BJ (cell line): ENCODE results near the gene RADIL. TPM values are rescaled to one million over a fixed set of nuclear protein-coding genes. Genes with fewer than 3 reads are reported as not detected.

Source experiments
- CTCF ChIA-PET: fragments of 350-600 bp; formaldehyde crosslinking; extraction: SDS; loops from one replicate; lab custom pipeline; 2021; ENCODE audit warnings: antibody characterized with exemption, inconsistent platforms; lab: Yijun Ruan, JAX
- POLR2A ChIA-PET: fragments of 300-600 bp; sonication (Branson Sonifier 250); formaldehyde crosslinking; extraction: SDS; loops from one replicate; lab custom pipeline; 2021; ENCODE audit warnings: antibody characterized with exemption; lab: Charles Lee
- DNase-seq: peaks from one replicate; pipeline ENCODE4 v3.0.0-alpha.2; 2011; ENCODE audit warnings: low read depth
- H3K27me3 ChIP-seq: 2 replicates; pipeline ENCODE4 v1.6.0; 2011; ENCODE audit warnings: low read length; ENCODE audit not compliant: control insufficient read depth, insufficient read depth
- H3K36me3 ChIP-seq: 2 replicates; pipeline ENCODE4 v1.5.1; 2011; ENCODE audit warnings: low read length; ENCODE audit not compliant: control insufficient read depth, insufficient read depth
- H3K4me3 ChIP-seq: 2 replicates; pipeline ENCODE4 v1.5.1; 2011; ENCODE audit warnings: low read depth, mild to moderate bottlenecking, control low read depth, low read length
- CTCF ChIP-seq: IDR thresholded peaks from 2 replicates; pipeline ENCODE4 v1.5.1; 2011; ENCODE audit warnings: low read depth, mild to moderate bottlenecking, control low read depth, inconsistent platforms, low read length, moderate library complexity; ENCODE audit not compliant: insufficient read depth
- polyA plus RNA-seq: library from polyadenylated mRNA; depleted of rRNA; stranded (reverse); fragments of >200 nt; gene quantifications from 2 replicates; pipeline ENCODE4 v1.2.3, GENCODE V29; 2011

The RADIL gene
- polyA plus RNA-seq, 1 experiment = 1.2 TPM

DNA sequence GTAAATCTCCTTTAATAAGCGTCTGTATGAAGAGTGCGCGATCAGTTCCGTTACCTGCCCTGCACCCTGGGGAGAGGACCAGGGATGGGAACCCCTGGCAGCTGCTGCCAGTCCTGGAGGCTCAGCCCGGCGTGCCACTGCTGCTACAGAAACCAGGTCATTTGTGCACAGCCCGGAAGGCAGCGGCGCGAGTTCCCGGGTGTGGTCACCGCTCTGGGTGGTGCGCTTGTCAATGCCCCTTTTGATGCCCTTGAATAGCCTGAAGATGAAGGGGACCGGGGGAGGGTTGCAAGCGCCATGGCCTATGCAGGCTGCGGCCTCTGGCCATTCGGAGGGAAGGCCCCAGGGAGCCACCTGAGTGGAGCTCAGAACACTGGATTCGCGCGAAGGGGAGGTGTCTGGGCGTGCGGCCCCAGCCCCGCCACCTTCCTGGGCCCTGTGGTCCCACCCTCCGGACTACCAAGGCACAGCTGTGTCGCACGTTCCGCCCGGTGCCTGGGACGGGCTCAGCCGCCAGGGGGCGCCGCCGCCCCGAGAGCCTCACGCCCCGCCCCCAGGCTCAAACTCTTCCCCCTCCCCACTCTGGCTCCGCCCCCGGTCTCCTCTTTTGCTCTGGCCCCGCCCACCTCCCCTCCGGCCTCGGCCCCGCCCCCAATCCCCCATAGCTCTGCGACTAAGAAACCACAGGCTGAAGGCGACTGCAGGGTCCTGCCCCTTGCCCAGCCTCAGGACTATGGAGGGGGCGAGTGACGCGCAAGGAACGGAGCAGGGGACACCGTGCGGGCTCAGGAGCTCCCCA, 91.6 kb downstream of the RADIL start:
- no peaks in the 10 kb centered on the region for H3K27me3 ChIP-seq
- ChIA-PET POLR2A (no interaction called here), CTCF (interaction anchor here (0.9 to 3.8 kb wide), 10 partner anchors 11 to 294 kb away, joined by 3 to 23 read pairs (median 4); no protein-coding TSS in a partner anchor)
- no peak overlapping the region for H3K4me3 ChIP-seq
- peak; percentile 68 for TF ChIP-seq CTCF
- peaks cover 29% of the 10 kb centered on the region for H3K36me3 ChIP-seq
- DNase-seq = no peak

GRCh38 chr7:4791101-4791737, 92.3 kb downstream of the RADIL start:
- DNase-seq = no peak
- ChIA-PET POLR2A (no interaction called here), CTCF (interaction anchor here (0.7 to 3.8 kb wide), 7 partner anchors 10 to 295 kb away, joined by 3 to 23 read pairs (median 4); partner anchors contain the start of gene RADIL)
- peaks cover 32% of the 10 kb centered on the region for H3K36me3 ChIP-seq
- TF ChIP-seq CTCF = no peak
- H3K4me3 ChIP-seq = no peak overlapping the region
- no peaks in the 10 kb centered on the region for H3K27me3 ChIP-seq

DNA sequence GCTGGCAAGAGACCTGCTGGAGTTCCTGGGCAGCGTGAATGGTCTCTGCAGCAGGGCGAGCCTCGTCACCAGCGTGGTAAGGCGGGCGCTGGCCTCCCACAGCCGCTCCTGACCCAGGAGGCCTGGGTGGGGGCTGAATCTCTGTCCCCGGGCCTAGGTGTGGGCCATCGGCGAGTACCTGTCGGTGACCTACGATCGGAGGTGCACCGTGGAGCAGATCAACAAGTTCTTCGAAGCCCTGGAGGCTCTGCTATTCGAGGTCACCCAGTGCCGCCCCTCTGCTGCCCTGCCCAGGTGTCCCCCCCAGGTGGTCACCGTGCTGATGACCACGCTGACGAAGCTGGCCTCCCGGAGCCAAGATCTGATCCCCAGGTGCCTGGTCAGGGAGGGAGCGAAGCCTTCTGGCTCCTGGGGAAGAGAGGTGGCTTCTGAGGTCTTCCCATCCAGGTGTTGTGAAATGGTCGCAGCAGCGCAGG, 93.0 kb downstream of the RADIL start:
- peaks cover 37% of the 10 kb centered on the region for H3K36me3 ChIP-seq
- no peak for DNase-seq
- H3K4me3 ChIP-seq = no peak overlapping the region
- ChIA-PET CTCF (interaction anchor here (0.7 to 1.3 kb wide), 2 partner anchors 83 to 93 kb away, joined by 3 read pairs; partner anchors contain the start of gene RADIL), POLR2A (no interaction called here)
- no peak for TF ChIP-seq CTCF
- H3K27me3 ChIP-seq = no peaks in the 10 kb centered on the region

DNA sequence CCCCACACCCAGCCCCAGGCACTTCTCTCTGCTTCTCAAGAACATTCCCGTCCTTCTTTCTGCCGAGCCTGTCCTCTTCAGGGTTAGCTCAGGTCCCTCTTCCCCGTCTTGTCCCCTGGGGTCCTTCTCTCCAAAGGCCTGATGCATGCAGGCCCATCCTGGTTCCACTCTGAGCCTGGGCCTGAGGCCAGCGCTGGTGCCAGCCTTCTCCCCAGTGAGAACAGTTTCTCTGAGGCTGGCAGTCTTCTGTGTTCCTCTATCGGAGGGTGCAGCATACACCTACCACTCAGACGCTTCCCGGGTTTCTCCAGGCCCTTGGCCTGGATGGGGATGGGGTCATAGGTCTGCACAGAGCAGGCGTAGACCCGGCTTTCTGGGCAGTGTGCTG, 93.4 kb downstream of the RADIL start:
- H3K36me3 ChIP-seq = peaks cover 39% of the 10 kb centered on the region
- no peak overlapping the region for H3K4me3 ChIP-seq
- no peak for TF ChIP-seq CTCF
- no peak for DNase-seq
- CTCF ChIA-PET = interaction anchor here (1.2 to 1.3 kb wide), 2 partner anchors 93 to 296 kb away, joined by 3 read pairs; partner anchors contain the start of gene RADIL
- POLR2A ChIA-PET = no interaction called here
- no peaks in the 10 kb centered on the region for H3K27me3 ChIP-seq
